ENCODE results near the gene MIA2. TPM values are rescaled to one million over a fixed set of nuclear protein-coding genes. Genes with fewer than 3 reads are reported as not detected.

MIA2 gene
- total RNA-seq, 1 experiment from 2014 or later, result 15.0 TPM

DNA sequence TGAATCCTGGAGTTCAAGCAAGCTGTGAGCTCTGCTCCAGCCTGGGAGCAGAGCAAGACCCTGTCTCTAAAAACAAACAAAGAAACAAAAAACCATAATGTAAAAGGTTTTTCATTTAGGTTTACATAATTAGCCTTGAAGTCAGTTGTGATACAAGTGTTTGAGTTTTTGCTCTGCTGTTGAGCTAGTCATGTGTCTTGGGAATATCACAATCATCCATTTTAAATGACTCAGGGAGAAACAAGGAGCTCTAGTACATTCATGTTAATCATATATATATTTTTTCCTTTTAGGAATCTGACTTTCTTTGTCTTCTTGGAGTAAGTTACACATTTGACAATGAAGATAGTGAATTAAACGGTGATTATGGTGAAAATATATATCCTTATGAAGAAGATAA, 12.9 kb downstream of the MIA2 start:
- Histone ChIP-seq H4K91ac (ENCODE audit: insufficient read length, low read depth, low read length) (no peak overlapping the region), H3K18ac (ENCODE audit: insufficient read length, low read depth, low read length) (no peak overlapping the region), H4K20me1 (ENCODE audit: control insufficient read depth, insufficient read depth, insufficient read length) (no peaks in the 10 kb centered on the region), H3K4me1 (ENCODE audit: insufficient read depth, low read length) (no peaks in the 10 kb centered on the region), H2AFZ (ENCODE audit: low read length) (no peak overlapping the region), H3K9ac (ENCODE audit: extremely low read depth, insufficient read length, low read length) (no peak overlapping the region), H3K14ac (ENCODE audit: insufficient read depth, low read length) (no peak overlapping the region), H3K9me3 (ENCODE audit: control insufficient read depth, low read depth, low read length) (no peaks in the 10 kb centered on the region), H3K23me2 (ENCODE audit: insufficient read length, low read depth, low read length, poor library complexity, severe bottlenecking) (no peaks in the 10 kb centered on the region), H4K5ac (ENCODE audit: insufficient read length, low read depth, low read length) (no peak overlapping the region), H4K8ac (replicated peaks; ENCODE audit: insufficient read length, low read depth, low read length) (no peak overlapping the region), H3K27me3 (ENCODE audit: insufficient read depth, low read length) (no peaks in the 10 kb centered on the region), H3T11ph (ENCODE audit: low read length) (no peak overlapping the region), H3K23ac (ENCODE audit: insufficient read length, low read depth, low read length) (no peak overlapping the region), H3K56ac (ENCODE audit: insufficient read length, low read depth, low read length) (no peak overlapping the region), H2BK20ac (ENCODE audit: low read depth, low read length, poor library complexity, severe bottlenecking) (no peak overlapping the region), H2BK12ac (ENCODE audit: insufficient read length, low read depth, low read length) (no peak overlapping the region), H2BK5ac (ENCODE audit: insufficient read length, low read length) (no peak overlapping the region), H3K27ac (ENCODE audit: insufficient read length, low read depth, low read length) (no peak overlapping the region), H2AK5ac (ENCODE audit: insufficient read length, low read length) (no peak overlapping the region), H3K79me2 (ENCODE audit: insufficient read depth, low read length) (no peaks in the 10 kb centered on the region), H3K4ac (ENCODE audit: low read depth, low read length) (no peak overlapping the region), H3K79me1 (ENCODE audit: insufficient read depth, low read depth, low read length, poor library complexity, severe bottlenecking) (no peaks in the 10 kb centered on the region), H2BK120ac (ENCODE audit: low read depth, low read length, poor library complexity, severe bottlenecking) (no peak overlapping the region), H3K4me2 (ENCODE audit: insufficient read depth, insufficient read length, low read length) (no peak overlapping the region), H2BK15ac (ENCODE audit: low read depth, low read length) (no peak overlapping the region)
- Mint-ChIP-seq H3K9me3 (no peaks in the 10 kb centered on the region), H3K4me1 (no peaks in the 10 kb centered on the region), H3K36me3 (ENCODE audit: insufficient read depth in 1 of 3, low read depth in 3 of 3) (no peaks in the 10 kb centered on the region), H3K4me3 (no peak overlapping the region), H3K27me3 (ENCODE audit: low read depth) (no peaks in the 10 kb centered on the region), H3K27ac (no peak overlapping the region)
- TF ChIP-seq CTCF (conservative IDR thresholded peaks at IDR 0.05), result no peak
- no peak for DNase-seq
- WGBS (ENCODE audit: extremely low coverage, insufficient read length, low lambda C conversion rate), result 100% methylated on average over 1 of the region's 1 CpG
